Measurements from ENCODE around the gene MFSD2B.
"Not testable (repeated sequence)": the region's sequence is repeated elsewhere in the genome, so short reads cannot be mapped to it uniquely, and the experiment has no call there.

GRCh38 chr2:24043133-24043532 lies 33.2 kb downstream of the MFSD2B start:
- TF ChIP-seq CTCF (IDR thresholded peaks at IDR 0.05; ENCODE audit: insufficient read depth, low read length, poor library complexity, severe bottlenecking); EZH2phosphoT487 (conservative IDR thresholded peaks at IDR 0.05; ENCODE audit: low read length): not testable (repeated sequence)

Data from SU-DHL-6 (cell line).